GM21528 (cell line): ENCODE results near the gene TRIM48.
"Not testable (repeated sequence)": the region's sequence is repeated elsewhere in the genome, so short reads cannot be mapped to it uniquely, and the experiment has no call there.

Experiments used
- ATAC-seq: cut with Tn5 transposase; IDR thresholded peaks from one replicate; pipeline ENCODE4 v1.9.1; 2021; ENCODE audit warnings: mild to moderate bottlenecking, moderate library complexity; ENCODE audit not compliant: unreplicated experiment, low FRiP score

TRIM48 gene, protein sequence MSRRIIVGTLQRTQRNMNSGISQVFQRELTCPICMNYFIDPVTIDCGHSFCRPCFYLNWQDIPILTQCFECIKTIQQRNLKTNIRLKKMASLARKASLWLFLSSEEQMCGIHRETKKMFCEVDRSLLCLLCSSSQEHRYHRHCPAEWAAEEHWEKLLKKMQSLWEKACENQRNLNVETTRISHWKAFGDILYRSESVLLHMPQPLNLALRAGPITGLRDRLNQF

DNA sequence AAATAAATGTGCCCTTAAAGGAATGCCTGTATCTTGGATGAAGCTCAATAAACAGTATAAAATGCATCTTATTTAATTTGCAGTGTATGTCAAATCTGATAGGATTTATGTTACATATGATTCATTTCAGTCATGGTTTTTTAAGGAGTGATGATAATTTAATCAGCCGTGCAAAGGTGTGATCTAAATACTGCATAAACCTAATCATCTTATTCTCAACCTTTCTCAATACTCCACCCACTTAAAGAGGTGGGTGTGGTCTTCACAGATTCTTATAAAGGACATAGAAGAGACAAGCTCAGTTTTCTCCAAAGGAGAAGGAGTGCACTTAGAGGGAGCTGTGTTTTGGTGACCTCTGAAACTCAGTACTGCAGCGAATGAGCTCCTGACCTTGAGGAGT lies at the start of gene TRIM48:
Gene TRIM48 (plus strand): TSS at position 301 of the 400 bp plus-strand sequence. CDS start 113 bp downstream, outside the sequence.
- not testable (repeated sequence) for ATAC-seq

DNA sequence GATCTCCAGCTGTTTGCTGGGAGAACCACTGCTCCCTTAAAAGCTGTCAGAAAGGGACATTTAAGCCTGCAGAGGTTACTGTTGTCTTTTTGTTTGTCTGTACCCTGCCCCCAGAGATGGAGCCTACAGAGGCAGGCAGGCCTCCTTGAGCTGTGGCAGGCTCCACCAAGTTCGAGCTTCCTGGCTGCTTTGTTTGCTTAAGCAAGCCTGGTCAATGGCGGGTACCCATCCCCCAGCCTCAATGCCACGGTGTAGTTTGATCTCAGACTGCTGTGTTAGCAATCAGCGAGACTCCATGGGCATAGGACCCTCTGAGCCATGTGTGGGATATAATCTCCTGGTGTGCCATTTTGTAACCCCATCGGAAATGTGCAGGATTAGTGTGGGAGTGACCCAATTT lies 23.6 kb upstream of the TRIM48 start:
- ATAC-seq, result not testable (repeated sequence)

DNA sequence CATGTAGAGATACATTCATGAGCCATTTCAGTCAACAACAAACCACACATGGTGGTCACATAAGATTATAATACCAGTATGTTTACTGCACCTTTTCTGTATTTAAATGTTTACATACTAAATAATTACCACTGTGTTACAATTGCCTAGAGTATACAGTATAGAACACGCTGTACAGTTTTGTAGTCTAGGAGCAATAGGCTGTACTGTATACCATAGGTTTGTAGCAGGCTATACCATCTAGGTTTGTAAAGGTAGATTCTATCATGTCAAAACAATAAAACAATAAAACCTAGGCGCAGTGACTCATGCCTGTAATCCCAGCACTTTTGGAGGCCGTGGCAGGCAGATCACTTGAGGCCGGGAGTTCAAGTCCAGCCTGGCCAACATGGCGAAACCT lies 1.1 kb downstream of the TRIM48 start:
- ATAC-seq, result no peak
